Measurements from ENCODE around the gene ANKLE2. TPM values are rescaled to one million over a fixed set of nuclear protein-coding genes. Genes with fewer than 3 reads are reported as not detected.
"Not testable (repeated sequence)": the region's sequence is repeated elsewhere in the genome, so short reads cannot be mapped to it uniquely, and the experiment has no call there.

ANKLE2 gene
- total RNA-seq, 2 donors from 2014 or later, result 23.8 to 24.2 TPM

DNA sequence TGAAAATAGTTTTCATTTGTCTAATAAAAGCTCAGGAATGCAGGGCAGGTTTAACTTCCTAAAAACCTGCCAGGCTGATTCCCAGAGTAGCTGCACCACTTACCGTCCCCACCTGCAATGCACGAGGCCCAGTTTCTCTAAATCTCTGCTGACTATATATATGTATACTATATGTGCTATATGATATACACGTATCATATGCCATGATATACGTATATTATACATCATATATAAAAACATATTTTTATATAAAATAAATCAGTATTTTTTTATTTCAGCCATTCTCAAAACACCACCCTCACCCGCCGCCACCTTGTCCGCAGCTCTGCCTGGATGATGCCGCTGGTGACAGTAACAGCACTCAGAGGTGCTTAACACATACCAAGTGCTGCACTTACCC lies 2.3 kb downstream of the ANKLE2 start:
- no peak for DNase-seq (ENCODE audit: low spot score)
- TF ChIP-seq, protein P1, sequence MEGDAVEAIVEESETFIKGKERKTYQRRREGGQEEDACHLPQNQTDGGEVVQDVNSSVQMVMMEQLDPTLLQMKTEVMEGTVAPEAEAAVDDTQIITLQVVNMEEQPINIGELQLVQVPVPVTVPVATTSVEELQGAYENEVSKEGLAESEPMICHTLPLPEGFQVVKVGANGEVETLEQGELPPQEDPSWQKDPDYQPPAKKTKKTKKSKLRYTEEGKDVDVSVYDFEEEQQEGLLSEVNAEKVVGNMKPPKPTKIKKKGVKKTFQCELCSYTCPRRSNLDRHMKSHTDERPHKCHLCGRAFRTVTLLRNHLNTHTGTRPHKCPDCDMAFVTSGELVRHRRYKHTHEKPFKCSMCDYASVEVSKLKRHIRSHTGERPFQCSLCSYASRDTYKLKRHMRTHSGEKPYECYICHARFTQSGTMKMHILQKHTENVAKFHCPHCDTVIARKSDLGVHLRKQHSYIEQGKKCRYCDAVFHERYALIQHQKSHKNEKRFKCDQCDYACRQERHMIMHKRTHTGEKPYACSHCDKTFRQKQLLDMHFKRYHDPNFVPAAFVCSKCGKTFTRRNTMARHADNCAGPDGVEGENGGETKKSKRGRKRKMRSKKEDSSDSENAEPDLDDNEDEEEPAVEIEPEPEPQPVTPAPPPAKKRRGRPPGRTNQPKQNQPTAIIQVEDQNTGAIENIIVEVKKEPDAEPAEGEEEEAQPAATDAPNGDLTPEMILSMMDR (IDR thresholded peaks at IDR 0.05), result no peak
- no peaks in the 10 kb centered on the region for H3K9me3 ChIP-seq
- H3K27ac ChIP-seq, result no peak overlapping the region
- peaks cover 0 to 29% of the 10 kb centered on the region in 2 donors for H3K4me1 ChIP-seq
- no peaks in the 10 kb centered on the region for H3K27me3 ChIP-seq
- H3K36me3 ChIP-seq, result peaks cover 5% of the 10 kb centered on the region
- H3K4me3 ChIP-seq, result no peak overlapping the region

DNA sequence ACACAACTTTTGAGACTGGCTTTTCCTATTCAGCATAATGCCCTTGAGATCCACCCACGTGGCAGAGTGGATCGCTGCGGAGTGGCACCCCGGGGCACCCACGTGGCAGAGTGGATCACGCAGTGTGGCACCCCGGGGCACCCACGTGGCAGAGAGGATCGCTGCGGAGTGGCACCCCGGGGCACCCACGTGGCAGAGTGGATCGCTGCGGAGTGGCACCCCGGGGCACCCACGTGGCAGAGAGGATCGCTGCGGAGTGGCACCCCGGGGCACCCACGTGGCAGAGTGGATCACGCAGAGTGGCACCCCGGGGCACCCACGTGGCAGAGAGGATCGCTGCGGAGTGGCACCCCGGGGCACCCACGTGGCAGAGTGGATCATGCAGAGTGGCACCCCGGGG lies 2.8 kb downstream of the ANKLE2 start:
- Histone ChIP-seq H3K36me3 (peaks cover 11% of the 10 kb centered on the region), H3K4me1 (peaks cover 0 to 29% of the 10 kb centered on the region in 2 donors)
- H3K27me3 ChIP-seq; H3K27ac ChIP-seq; DNase-seq (ENCODE audit: low spot score); H3K9me3 ChIP-seq; H3K4me3 ChIP-seq: not testable (repeated sequence)

DNA sequence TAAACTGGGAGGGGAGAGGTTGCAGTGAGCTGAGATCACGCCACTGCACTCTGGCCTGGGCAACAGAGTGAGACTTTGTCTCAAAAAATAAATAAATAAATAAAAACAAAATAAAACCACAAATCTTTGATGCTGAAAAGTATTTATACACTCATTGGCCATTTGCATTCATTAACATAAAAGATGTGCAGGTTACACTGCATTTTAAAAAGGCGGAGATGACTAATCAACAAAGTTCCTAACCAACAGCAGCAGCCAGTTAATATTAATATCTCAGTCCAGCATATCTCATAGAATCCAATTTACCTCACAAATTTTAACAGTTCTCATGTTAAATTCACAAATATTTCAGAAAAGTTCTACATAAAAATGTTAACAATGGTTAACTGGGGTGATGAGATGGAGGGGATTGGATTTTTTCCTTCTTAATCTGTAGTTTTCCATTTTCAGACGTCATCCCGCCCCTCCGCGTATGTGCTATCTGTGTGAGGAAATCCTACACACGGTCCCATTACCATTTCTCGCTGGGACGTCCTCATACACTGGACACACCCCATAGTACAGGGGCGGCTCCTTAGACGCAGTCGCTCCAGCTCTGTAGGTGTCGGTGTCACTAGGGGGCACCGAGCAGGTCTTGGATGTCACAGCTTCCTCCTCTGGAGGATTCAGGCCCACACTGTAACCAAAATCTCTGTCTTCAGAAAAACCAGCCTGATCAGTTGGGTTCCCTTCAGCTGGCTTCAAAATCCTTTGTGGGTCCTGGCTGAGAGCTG lies 7.3 kb downstream of the ANKLE2 start:
- DNase-seq (ENCODE audit: low spot score), result no peak
- H3K9me3 ChIP-seq, result no peaks in the 10 kb centered on the region
- H3K27me3 ChIP-seq, result no peaks in the 10 kb centered on the region
- H3K36me3 ChIP-seq, result peaks cover 51% of the 10 kb centered on the region
- TF ChIP-seq, protein P1 (IDR thresholded peaks at IDR 0.05), result no peak
- H3K4me3 ChIP-seq, result no peak overlapping the region
- H3K4me1 ChIP-seq, result no peaks in the 10 kb centered on the region
- no peak overlapping the region for H3K27ac ChIP-seq

DNA sequence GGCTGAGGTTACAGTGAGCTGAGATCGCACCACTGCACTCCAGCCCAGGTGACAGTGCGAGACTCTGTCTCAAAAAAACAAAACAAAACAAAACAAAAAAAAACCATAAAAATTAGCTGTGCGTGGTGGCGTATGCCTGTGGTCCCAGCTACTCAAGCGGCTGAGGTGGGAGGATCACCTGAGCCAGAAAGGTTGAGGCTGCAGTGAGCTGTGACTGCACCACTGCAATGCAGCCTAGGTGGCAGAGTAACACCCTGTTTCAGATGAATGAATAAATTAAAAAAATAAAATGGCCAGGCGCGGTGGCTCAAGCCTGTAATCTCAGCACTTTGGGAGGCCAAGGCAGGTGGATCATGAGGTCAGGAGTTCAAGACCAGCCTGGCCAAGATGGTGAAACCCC lies 8.0 kb downstream of the ANKLE2 start:
- H3K4me1 ChIP-seq; H3K27me3 ChIP-seq; H3K9me3 ChIP-seq; H3K27ac ChIP-seq; DNase-seq (ENCODE audit: low spot score); H3K4me3 ChIP-seq: not testable (repeated sequence)
- H3K36me3 ChIP-seq, result peaks cover 58% of the 10 kb centered on the region

DNA sequence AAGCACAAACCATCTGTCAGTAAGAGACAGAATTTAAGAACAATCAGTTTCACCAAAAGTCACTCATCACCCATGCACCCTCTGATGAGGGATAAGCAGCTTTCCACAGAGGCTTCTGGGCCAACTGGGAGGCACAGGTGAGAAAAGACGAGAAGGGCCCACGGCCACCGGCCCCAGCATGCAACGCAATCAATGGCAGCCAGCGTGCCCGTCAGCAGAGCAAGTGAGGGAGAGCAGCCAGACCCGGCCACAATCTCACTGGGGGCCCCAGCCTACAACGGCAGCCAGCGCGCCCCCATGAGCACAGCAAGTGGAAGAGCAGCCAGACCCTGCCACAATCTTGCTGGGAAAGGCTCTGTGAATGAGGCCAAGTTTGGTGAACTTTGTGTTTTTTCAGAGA lies 13.3 kb downstream of the ANKLE2 start:
- H3K36me3 ChIP-seq, result peaks cover 94% of the 10 kb centered on the region
- H3K4me1 ChIP-seq, result no peaks in the 10 kb centered on the region
- no peak overlapping the region for H3K27ac ChIP-seq
- DNase-seq (ENCODE audit: low spot score), result no peak
- H3K4me3 ChIP-seq, result no peak overlapping the region
- TF ChIP-seq, protein P1 (IDR thresholded peaks at IDR 0.05), result no peak
- no peaks in the 10 kb centered on the region for H3K27me3 ChIP-seq
- no peaks in the 10 kb centered on the region for H3K9me3 ChIP-seq

DNA sequence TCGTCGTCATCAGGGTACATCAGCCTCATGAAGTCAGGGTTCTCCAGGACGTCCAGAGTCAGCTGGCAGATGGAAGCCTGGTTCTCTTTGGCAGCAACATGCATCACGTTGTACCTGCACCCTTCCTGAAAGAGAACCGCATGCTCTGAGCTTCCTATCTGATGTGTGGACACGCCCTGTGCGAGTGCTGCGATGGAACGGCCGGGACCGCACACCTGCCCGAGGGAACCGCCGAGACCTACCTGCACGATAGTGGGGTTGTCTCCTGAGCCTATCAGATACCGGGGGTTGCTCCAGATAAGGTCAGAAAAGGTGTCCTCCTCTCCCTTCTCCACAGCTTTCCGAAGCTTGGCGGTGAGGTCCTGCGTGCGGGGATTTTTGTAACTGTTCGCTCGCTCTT lies 13.7 kb downstream of the ANKLE2 start:
- TF ChIP-seq, protein P1 (IDR thresholded peaks at IDR 0.05), result no peak
- H3K27ac ChIP-seq, result no peak overlapping the region
- H3K36me3 ChIP-seq, result peaks cover 93% of the 10 kb centered on the region
- DNase-seq (ENCODE audit: low spot score), result no peak
- no peak overlapping the region for H3K4me3 ChIP-seq
- no peaks in the 10 kb centered on the region for H3K9me3 ChIP-seq
- H3K27me3 ChIP-seq, result no peaks in the 10 kb centered on the region
- no peaks in the 10 kb centered on the region for H3K4me1 ChIP-seq

DNA sequence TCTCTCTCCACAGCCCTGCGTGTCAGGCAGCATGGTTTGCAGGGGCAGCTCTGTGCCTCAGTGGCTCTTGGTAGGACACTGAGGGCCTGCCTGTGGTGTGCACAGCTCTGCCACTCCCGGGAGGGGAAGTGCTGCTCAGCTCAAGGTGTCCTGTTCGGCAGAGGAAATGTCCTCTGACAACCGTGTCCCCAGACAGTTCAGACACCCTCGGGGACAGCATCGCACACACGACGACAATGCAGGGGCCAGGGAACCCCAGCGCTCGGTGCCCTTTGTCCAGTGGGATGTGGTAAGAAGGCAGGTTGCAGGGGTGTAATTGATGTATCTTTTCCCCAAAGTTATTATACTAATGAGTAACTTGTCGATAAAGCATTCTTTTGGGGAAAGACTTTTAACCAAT lies 14.2 kb downstream of the ANKLE2 start:
- Histone ChIP-seq H3K27me3 (no peaks in the 10 kb centered on the region), H3K9me3 (no peaks in the 10 kb centered on the region), H3K27ac (no peak overlapping the region), H3K4me1 (no peaks in the 10 kb centered on the region), H3K36me3 (peaks cover 93% of the 10 kb centered on the region), H3K4me3 (no peak overlapping the region)
- no peak for DNase-seq (ENCODE audit: low spot score)
- TF ChIP-seq, protein P1 (IDR thresholded peaks at IDR 0.05), result no peak
